VCaP (cell line): Measurements from ENCODE around the gene RHOG.

Source experiments
- H3K27ac ChIP-seq: fragments of 450-650 bp; 2 replicates; pipeline ENCODE4 v1.5.1; 2017
- TF ChIP-seq, protein P1 (sequence below): fragments of 450-650 bp; conservative IDR thresholded peaks from 2 replicates; pipeline ENCODE4 v1.5.1; 2017; ENCODE audit warnings: mild to moderate bottlenecking, moderate library complexity

RHOG gene

DNA sequence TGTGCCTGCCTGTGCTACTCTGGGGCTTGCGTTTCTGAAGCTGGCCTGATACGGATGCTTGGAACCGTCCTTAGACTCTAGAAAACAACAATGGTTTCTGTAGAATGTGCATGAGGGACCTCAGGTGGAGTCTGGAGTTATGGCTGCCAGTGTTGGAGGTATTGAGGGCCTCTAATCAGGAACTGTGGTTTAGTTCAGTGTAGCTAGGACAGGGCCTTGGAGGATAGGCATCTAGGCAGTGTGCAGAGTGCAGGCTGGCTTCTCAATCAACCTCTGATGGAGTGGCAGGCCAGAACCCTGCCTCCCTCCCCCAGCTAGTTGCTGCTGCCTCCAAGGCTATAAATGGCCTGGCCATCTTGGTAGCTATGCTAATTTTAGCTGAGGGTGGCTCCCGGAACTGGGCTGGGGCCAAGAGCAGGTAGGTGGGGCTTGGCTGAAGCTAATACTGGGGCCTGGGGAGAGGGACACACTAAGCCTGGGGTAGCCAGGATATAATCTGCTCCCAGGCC is 18.7 kb upstream of the RHOG start:
- TF ChIP-seq, protein P1, sequence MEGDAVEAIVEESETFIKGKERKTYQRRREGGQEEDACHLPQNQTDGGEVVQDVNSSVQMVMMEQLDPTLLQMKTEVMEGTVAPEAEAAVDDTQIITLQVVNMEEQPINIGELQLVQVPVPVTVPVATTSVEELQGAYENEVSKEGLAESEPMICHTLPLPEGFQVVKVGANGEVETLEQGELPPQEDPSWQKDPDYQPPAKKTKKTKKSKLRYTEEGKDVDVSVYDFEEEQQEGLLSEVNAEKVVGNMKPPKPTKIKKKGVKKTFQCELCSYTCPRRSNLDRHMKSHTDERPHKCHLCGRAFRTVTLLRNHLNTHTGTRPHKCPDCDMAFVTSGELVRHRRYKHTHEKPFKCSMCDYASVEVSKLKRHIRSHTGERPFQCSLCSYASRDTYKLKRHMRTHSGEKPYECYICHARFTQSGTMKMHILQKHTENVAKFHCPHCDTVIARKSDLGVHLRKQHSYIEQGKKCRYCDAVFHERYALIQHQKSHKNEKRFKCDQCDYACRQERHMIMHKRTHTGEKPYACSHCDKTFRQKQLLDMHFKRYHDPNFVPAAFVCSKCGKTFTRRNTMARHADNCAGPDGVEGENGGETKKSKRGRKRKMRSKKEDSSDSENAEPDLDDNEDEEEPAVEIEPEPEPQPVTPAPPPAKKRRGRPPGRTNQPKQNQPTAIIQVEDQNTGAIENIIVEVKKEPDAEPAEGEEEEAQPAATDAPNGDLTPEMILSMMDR, result no peak
- H3K27ac ChIP-seq, result no peak overlapping the region

DNA sequence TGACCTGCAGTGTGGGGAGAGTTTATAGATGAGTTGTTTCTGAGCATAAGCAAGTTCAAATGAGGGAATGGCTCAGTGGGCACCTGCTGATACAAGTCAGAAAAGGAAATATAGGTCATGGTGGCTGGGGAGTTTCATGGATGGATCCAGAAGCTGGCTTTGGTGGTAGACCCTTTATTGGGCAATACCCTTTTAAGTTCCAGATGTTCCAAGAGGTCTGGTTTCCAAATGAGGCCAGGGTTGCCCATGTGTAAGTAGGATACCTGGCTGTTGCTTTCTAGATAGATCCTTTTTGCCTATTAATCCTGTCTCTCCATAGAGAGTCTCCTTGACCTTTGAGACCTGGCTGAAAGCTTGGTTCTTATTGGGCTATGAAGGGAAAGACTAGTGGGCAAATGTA is 16.9 kb upstream of the RHOG start:
- no peak overlapping the region for H3K27ac ChIP-seq
- TF ChIP-seq, protein P1, result no peak

DNA sequence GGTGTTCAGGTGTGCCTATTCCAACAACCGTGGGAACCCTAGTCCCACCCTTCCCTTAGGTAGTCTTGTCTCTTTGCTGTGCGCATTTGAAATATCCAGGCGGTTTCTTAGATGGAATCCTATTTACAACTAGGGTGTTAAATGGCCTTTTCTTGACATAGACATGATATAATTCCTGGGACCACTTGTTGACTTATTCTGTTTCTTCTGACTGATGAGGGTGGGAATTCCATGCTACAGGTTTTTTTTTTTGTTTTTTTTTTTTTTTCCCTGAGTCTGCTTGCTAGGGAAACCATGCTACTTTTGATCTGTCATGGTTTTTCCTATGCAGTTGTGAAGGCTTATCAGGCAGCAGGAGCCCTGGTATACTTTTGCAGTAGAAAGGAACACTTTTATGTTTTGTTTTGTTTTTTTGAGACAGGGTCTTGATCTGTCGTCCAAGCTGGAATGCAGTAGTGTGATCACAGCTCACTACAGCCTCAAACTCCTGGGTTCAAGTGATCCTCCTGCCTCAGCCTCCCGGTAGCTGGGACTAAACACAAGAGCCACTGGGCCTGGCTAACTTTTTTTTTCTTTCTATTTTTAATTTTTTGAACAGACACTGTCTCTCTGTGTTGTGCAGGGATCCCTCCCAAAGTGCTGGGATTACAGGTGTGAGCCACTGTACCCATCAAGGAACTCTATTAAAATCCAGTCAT is 16.2 kb upstream of the RHOG start:
- TF ChIP-seq, protein P1, result no peak
- peak overlapping the region; percentile 81; the same call in 1 of the 2 replicates for H3K27ac ChIP-seq

DNA sequence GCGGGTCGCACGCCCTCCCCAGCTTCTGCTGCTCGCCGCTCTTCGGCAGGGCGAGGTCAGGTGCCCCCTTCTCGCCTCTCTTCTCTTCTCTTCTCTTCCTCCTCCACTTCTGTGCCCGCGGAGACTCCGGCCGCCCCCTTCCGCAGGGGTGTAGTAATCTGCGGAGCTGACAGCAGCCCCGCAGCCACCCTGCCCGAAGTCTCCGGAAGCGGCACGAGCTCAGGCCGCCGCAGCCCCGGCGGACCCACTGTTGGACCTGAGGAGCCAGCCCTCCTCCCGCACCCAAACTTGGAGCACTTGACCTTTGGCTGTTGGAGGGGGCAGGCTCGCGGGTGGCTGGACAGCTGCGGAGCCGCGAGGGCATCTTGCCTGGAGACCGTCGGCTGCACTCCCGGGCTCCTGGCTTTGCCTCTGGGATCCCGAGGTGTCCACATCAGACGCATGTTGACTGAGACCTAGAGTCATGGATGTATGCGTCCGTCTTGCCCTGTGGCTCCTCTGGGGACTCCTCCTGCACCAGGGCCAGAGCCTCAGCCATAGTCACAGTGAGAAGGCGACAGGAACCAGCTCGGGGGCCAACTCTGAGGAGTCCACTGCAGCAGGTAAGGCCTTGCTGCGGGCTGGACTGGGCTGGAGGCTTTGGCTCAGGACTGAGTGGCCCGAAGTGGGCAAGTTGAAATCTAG is 15.2 kb upstream of the RHOG start:
- peak overlapping the region; percentile 81 for H3K27ac ChIP-seq
- TF ChIP-seq, protein P1, result no peak

DNA sequence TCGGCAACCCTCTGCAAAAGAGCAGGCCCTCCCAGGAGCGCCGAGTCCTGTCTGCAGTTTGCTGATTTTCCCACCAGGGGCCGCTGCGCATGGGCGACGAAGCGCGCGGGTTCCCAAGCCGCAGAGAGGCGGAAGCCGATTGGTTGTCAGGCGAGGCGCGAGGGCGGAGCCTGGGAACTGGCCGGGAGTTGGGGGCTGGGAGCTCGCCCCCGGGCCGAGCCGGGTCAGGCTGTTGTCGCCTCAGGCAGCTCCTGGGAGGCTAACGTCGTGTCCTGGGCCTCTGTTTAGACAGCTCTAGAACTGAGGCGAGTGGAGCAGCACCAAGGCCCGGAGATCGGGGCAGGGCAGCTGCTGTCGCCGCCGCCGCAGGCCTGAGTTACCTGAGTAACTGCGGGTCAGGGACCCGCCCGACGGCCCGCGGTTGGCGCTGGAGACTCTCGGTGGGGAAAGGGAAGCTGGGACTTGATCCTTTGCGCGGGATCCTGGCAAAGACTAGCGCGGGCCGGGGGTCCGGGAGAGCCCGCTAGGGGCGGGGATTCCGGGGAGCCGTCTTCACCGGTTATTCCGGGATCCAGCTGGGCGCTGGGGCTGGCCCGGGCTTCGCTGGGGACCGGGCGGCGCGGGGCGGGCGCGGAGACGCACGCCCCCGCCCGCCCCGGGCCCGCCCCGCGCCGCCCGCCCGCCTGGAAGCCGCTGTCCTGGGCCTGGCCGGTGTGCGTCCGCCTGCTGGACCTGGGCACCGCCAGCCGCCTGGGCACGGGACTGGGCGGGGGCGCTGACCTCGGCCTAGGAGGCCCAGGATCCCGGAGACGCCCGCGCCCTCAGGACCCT is 14.4 kb upstream of the RHOG start, which contains the start of gene STIM1:
TSS of gene STIM1 (plus strand) at position 688 of the 831 bp plus-strand sequence. CDS start 607 bp downstream, outside the sequence.
- TF ChIP-seq, protein P1, result peak; percentile 97
- peak within 1 kb of the TSS; percentile 81 for H3K27ac ChIP-seq

DNA sequence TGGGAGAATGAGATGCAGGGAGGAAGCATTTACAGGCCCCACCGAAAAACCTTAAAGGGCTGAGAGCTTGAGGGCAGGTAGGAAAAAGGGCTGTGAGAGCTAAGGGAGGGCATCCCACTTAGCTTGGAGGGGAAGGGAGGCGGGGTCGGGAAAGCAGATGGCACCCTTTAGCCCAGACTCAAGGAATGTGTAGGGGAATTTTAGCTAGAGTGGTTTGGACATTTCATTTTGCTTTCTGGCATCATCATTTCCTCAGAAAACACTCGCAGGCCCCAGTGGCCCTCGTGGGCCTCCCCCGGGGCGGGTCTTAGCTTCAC is 13.9 kb upstream of the RHOG start:
- TF ChIP-seq, protein P1, result no peak
- peak overlapping the region; percentile 81 for H3K27ac ChIP-seq
